HG02884 (cell line): Measurements from ENCODE around the gene AGBL1.

Source experiments
- ATAC-seq: cut with Tn5 transposase; IDR thresholded peaks from one replicate; pipeline ENCODE4 v1.9.1; 2021; ENCODE audit warnings: mild to moderate bottlenecking, moderate library complexity; ENCODE audit not compliant: unreplicated experiment

AGBL1 gene

GRCh38 chr15:86079508-86080266, at the start of gene AGBL1:
Gene AGBL1, plus strand, starts transcription at chr15:86079871.
- ATAC-seq, result no peak

DNA sequence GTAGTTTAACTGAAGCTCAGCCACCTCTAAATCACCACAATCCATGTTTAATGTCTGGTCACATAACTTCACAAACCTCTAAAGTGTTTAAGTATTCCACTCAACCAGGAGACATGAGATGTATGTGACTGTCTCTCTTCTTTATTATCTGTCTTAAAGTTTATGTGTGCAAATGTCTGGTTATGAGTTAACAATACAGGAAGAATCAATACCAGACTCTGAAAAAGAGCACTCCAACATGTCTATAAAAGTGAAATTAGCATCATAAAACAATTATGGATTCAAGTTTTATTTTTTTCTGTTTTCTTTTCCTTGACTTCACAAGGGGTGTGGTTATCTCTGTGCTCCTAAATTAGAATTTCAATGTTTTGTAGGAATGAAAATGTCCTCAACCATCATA, 44.8 kb upstream of the AGBL1 start:
- ATAC-seq, result no peak

DNA sequence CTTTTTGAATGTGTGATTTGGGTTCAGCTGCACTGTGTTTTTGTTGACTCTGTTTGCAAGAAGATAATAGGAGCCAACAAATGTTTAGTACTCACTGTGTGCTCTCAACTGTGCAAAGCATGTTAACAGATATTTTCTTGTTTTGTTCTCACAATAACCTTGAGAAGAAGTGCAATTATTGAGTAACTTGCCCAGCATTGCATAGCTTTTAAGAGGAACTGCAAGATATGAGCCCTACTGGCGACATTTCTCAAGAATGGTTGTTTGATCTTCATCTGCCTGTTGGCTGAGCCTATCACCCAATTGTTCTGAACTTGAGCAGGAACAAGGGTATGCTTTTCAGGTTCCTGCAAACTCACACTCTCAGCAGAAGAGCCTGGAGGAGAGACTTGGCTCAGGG, 43.4 kb upstream of the AGBL1 start:
- no peak for ATAC-seq

DNA sequence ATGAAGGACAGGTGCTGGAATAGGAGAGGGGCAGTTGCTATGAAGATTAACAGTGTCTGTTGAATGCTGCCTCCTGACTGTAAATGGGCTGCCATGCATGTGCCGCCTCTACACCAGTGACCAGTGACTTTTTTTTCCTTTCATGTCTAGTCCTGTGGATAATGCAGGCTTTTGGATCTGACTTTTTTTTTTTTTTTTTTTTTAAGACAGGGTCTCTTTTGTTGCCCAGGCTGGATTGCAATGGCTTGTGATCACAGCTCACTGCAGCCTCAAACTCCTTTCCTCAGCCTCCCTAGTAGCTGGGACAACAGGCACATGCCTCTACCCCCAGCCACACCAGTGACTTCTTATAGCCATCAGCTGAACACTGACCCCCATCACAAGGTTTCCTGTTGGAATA, 41.2 kb upstream of the AGBL1 start:
- ATAC-seq, result no peak

DNA sequence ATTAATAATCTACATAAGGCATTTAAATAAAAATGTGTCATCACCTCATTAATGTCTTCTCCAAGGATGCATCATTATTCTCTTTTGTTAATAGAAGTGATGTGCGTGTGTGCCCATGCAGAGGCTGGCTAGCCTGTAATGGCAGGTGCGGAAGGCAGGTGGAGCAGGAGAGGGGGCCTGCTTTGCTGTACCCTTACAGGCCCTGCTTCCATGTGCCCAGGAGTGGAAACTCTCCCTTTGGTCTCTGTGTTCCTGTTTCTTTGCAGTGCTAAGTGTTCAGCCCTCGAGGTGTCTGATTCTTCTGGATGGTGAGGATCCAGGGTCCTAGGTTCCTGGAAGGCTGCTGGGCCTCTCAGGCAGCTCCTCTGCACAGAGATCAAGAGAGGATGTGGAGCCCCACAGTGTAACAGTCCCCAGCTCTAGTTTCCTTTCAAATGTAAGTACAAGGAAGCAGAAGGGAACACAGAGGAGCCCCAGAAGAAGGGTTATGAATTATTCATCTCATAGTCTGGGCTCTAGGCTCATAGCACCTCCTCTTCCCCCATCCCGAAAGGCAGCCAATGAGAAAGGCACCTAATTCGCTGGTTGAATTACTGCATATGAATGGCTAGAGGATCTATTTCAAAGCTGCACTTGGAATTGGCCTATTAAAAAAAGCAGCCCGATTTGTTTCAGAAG, 39.2 kb upstream of the AGBL1 start:
- no peak for ATAC-seq

GRCh38 chr15:86041399-86041798, 38.3 kb upstream of the AGBL1 start:
- ATAC-seq, result no peak

GRCh38 chr15:86042226-86042625, 37.4 kb upstream of the AGBL1 start:
- no peak for ATAC-seq

- no peak for ATAC-seq
Measured at GRCh38 chr15:86044981-86045380, 34.7 kb upstream of the AGBL1 start.

DNA sequence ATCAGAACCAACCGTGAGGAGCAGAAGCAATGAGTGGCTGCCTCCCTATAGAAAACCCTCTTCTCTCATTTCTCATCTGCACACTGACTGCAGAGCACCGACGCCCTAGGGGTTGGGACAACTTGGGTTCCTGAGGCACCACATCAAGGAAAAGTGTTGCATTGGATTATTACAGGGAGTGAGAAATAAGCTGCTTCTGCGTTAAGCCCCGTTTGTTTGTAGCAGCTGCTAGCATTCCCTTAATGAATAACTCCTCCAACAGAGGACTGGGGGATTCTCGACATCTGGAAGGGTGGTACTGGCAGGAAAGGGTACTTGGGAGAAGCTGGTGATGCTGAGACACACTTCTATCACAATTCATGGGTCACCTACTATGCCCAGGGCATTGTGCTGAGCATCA, 25.3 kb upstream of the AGBL1 start:
- no peak for ATAC-seq

GRCh38 chr15:86055688-86056087, 24.0 kb upstream of the AGBL1 start:
- no peak for ATAC-seq

- no peak for ATAC-seq
Measured at GRCh38 chr15:86059851-86060250, 19.8 kb upstream of the AGBL1 start.

GRCh38 chr15:86060674-86061073, 19.0 kb upstream of the AGBL1 start:
- ATAC-seq, result no peak

DNA sequence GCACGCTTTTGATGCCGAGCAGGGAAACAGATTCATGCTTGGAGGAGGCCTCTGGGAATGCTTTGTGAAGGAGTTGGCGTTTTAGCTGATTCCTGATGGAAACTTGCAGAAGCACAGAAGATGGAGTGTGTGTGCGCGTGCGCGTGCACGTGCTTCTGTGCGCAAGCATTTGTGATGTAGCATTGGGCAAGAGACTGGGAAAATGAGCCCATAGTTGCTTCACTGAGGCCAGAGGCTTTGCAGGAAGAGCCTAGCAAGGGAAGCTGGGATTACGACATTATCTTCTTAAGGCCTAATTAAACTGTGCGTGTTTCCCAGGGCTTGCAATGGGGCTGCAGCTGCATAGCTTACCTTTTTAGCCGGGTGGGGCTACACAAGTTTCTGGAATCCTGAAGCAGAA, 18.1 kb upstream of the AGBL1 start:
- ATAC-seq, result no peak

- no peak for ATAC-seq
Measured at GRCh38 chr15:86062646-86063243, 16.9 kb upstream of the AGBL1 start.

GRCh38 chr15:86063356-86064095, 16.1 kb upstream of the AGBL1 start:
- ATAC-seq, result no peak

GRCh38 chr15:86064326-86064725, 15.3 kb upstream of the AGBL1 start:
- no peak for ATAC-seq

- no peak for ATAC-seq
Measured at GRCh38 chr15:86066174-86066834, 13.4 kb upstream of the AGBL1 start.

GRCh38 chr15:86073281-86073680, 6.4 kb upstream of the AGBL1 start:
- ATAC-seq, result no peak

DNA sequence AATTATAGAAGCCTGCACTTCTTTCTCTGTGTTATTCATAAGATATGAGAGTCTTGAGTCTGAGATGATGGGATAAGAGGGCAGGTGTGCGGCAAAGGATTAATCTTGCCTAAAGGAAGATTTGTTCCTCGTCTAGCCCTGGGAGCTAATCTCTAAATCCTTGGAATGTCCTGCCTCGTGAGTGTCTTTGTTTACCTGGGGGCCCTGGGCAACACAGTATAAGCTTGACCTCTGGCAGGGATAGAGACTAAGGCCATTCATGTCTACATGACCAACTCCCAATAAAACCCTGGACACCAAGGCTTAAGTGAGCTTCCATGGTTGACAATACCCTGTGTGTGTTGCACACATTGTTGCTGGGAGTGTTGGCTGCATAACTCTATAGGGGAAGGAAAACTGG, 3.2 kb upstream of the AGBL1 start:
- ATAC-seq, result no peak

DNA sequence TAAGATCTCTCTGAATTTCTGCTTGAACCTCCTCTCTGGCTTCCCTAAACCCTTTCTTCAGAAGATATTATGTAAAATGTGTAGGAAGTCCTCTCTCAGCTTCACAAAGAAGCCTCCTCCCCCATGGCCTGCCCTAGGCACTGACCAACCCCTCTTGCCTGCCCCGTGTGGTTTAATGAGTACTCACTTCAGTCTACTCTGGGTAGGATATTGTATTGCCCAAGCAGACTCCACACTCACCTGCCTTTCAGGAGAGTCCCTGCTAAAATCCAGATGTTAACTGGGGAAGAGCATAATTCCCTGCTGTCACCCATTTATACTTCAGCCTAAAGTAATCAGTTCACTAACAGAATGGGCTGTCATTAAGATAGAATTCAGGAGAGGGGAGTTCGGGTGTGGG, 2.6 kb upstream of the AGBL1 start:
- ATAC-seq, result no peak

DNA sequence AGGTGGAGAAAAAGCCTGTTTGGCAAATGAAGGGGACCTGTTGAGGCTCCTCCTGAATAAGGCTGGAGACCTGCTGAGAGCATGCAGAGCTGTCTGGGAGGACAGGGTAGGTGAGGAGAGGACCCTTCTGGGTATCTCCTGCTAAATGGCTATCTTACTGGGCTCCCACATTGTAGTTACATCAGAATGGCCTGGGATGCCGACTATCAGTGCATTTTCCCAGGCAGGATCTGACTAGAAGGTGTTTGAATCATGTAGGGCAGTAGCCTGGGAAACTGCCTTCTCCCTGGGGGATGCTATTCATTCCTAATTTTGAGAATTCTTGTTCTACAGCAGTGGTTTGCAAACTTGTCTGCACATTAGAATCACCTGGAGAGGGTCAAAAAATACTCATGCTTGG, 631 bp downstream of the AGBL1 start:
- ATAC-seq, result no peak
